CD14-positive monocyte (primary cell): ENCODE data around the gene B4GALT1. TPM values are rescaled to one million over a fixed set of nuclear protein-coding genes. Genes with fewer than 3 reads are reported as not detected.

Source experiments
- DNase-seq, 3 donors: peaks; one replicate each; pipeline ENCODE4 v3.0.0-alpha.2; 2011 to 2022
- H2AFZ ChIP-seq: 2 replicates; pipeline ENCODE4 v1.6.0; 2012; ENCODE audit warnings: mild to moderate bottlenecking, low read depth, low read length, inconsistent platforms; ENCODE audit not compliant: insufficient read depth, poor library complexity, severe bottlenecking
- H3K27ac ChIP-seq, 2 donors: 1 replicate in 1 of 2; 2 replicates in 1 of 2; pipeline ENCODE4 v1.5.1; 2012 to 2013; ENCODE audit warnings: low read length in 2 of 2, control low read depth in 1 of 2, inconsistent platforms in 1 of 2, low read depth in 1 of 2, mild to moderate bottlenecking in 1 of 2
- H3K27me3 ChIP-seq, 2 donors: one replicate each; pipeline versions ENCODE4 v1.6.0 to v1.6.1; 2011 to 2013; ENCODE audit warnings: low read length in 2 of 2; ENCODE audit not compliant: control insufficient read depth in 2 of 2, insufficient read depth in 2 of 2
- H3K36me3 ChIP-seq, 2 donors: replicated peaks in 1 of 2; 1 replicate in 1 of 2; 2 replicates in 1 of 2; pipeline versions ENCODE4 v1.5.1 to v1.6.1; 2012 to 2013; ENCODE audit warnings: low read length in 2 of 2, control low read depth in 1 of 2, inconsistent platforms in 1 of 2, mild to moderate bottlenecking in 1 of 2; ENCODE audit not compliant: insufficient read depth in 2 of 2, control insufficient read depth in 1 of 2
- H3K4me1 ChIP-seq, 2 donors: 1 replicate in 1 of 2; 2 replicates in 1 of 2; pipeline versions ENCODE4 v1.5.1 to v1.6.1; 2012 to 2013; ENCODE audit warnings: low read length in 2 of 2, control low read depth in 1 of 2, inconsistent platforms in 1 of 2, mild to moderate bottlenecking in 1 of 2, moderate library complexity in 1 of 2; ENCODE audit not compliant: insufficient read depth in 2 of 2, control insufficient read depth in 1 of 2
- H3K4me2 ChIP-seq: replicated peaks from 2 replicates; pipeline ENCODE3; 2012; ENCODE audit warnings: low read length, moderate library complexity, mild to moderate bottlenecking; ENCODE audit not compliant: poor library complexity, severe bottlenecking; ENCODE audit errors: extremely low read depth
- H3K4me3 ChIP-seq, 3 experiments: fragments of 200-600 bp in 1 of 3; sonication (generic) in 1 of 3; replicated peaks in 1 of 3; 1 replicate in 2 of 3; 2 replicates in 1 of 3; pipeline ENCODE4 v1.5.1; 2011 to 2013; ENCODE audit warnings: low read length in 3 of 3, mild to moderate bottlenecking in 3 of 3, control low read depth in 2 of 3, low read depth in 2 of 3, inconsistent platforms in 1 of 3, moderate library complexity in 1 of 3
- H3K79me2 ChIP-seq: 2 replicates; pipeline ENCODE4 v1.6.0; 2012; ENCODE audit warnings: mild to moderate bottlenecking, control low read depth, inconsistent platforms, low read length, moderate library complexity; ENCODE audit not compliant: insufficient read depth
- H3K9ac ChIP-seq: 2 replicates; pipeline ENCODE4 v1.6.0; 2017; ENCODE audit warnings: low read length, mild to moderate bottlenecking; ENCODE audit not compliant: insufficient read depth, poor library complexity, severe bottlenecking
- H3K9me3 ChIP-seq, 2 donors: replicated peaks in 1 of 2; 1 replicate in 1 of 2; 2 replicates in 1 of 2; pipeline versions ENCODE4 v1.5.1 to v1.6.1; 2012 to 2013; ENCODE audit warnings: low read length in 2 of 2, control low read depth in 1 of 2; ENCODE audit not compliant: control insufficient read depth in 1 of 2, insufficient read depth in 1 of 2
- H4K20me1 ChIP-seq: 2 replicates; pipeline ENCODE4 v1.6.0; 2012; ENCODE audit warnings: mild to moderate bottlenecking, low read length, control low read depth, moderate library complexity; ENCODE audit not compliant: insufficient read depth
- H3K27ac Mint-ChIP-seq, 7 donors: one replicate each; pipeline ENCODE4 v1.8.0; 2020; ENCODE audit warnings: mild to moderate bottlenecking in 7 of 7, mixed read lengths in 7 of 7, moderate library complexity in 6 of 7, inconsistent platforms in 2 of 7
- H3K27me3 Mint-ChIP-seq, 3 donors: one replicate each; pipeline ENCODE4 v1.8.0; 2021 to 2022; ENCODE audit warnings: low read depth in 3 of 3, mild to moderate bottlenecking in 3 of 3, mixed read lengths in 3 of 3, moderate library complexity in 3 of 3, inconsistent platforms in 1 of 3
- H3K36me3 Mint-ChIP-seq, 2 donors: one replicate each; pipeline ENCODE4 v1.8.0; 2020; ENCODE audit warnings: mixed read lengths in 2 of 2, inconsistent platforms in 1 of 2, mild to moderate bottlenecking in 1 of 2
- H3K4me1 Mint-ChIP-seq: one replicate; pipeline ENCODE4 v1.8.0; 2020; ENCODE audit warnings: mild to moderate bottlenecking, mixed read lengths
- H3K4me3 Mint-ChIP-seq, 2 donors: one replicate each; pipeline ENCODE4 v1.8.0; 2020; ENCODE audit warnings: mild to moderate bottlenecking in 2 of 2, mixed read lengths in 2 of 2, moderate library complexity in 1 of 2
- H3K9me3 Mint-ChIP-seq, 7 donors: one replicate each; pipeline ENCODE4 v1.8.0; 2020 to 2022; ENCODE audit warnings: mixed read lengths in 7 of 7, mild to moderate bottlenecking in 6 of 7, moderate library complexity in 6 of 7, inconsistent platforms in 2 of 7
- WGBS: methylation state at CpG from one replicate; pipeline ENCODE4 v1.1.5; 2013; ENCODE audit warnings: missing lambda C conversion rate; ENCODE audit not compliant: insufficient coverage; 5-methylcytosine and 5-hydroxymethylcytosine counted together
- intact Hi-C, 2 donors: fragments of 100-400 bp; cut with micrococcal nuclease; formaldehyde crosslinking; loops; one replicate each; pipeline versions ENCODE4 v1.15.0 to v1.15.1; 2023
- polyA plus RNA-seq, 3 donors: library from polyadenylated mRNA; depleted of rRNA in 1 of 3; unstranded in 2 of 3; stranded (reverse) in 1 of 3; fragments of 300-500 nt in 2 of 3; fragments of >200 nt in 1 of 3; fragmentation: Illumina TruSeq in 2 of 3; gene quantifications; 1 replicate in 2 of 3; 2 replicates in 1 of 3; pipeline ENCODE4 v1.2.3, GENCODE V29; 2012 to 2021
- TF ChIP-seq, protein P1 (sequence below): fragments of 200-600 bp; IDR thresholded peaks from one replicate; pipeline ENCODE4 v1.8.0; 2022; ENCODE audit warnings: antibody characterized with exemption, mild to moderate bottlenecking

Gene B4GALT1
- polyA plus RNA-seq, 3 donors, result 27.6 to 53.7 (median 38.6) TPM

DNA sequence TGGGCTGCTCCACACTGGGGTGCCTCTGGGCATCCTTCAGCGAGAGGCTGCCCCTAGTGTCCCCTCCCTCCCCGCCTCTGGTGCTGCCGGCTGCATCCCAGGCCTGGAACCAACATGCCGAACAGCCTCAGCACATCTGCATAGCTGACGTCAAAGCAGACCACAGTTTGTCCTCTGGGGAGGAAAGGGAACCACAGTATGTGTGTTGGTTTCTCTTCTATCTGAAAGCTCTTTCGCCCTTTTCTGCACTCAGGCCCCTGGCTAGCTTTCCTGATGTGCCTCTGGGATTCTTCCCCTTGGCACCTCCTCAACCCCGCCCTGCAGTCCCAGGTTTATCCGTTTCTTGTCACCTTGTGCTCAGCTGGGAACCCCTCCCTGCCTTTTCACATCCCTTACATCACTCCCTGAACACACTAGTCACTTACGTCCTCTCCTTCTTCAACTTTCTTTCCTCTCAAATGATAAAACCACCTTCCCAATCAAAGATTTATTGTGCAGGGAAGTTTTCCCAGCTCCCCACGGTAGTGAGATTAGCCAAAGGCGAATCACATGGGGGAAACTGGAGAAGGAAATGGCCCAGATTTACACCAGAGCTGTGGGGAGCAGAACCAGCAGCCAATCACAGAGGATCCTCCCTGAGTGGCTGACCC, 35.5 kb upstream of the B4GALT1 start:
- Histone ChIP-seq H3K36me3 (no peaks in the 10 kb centered on the region), H2AFZ (peak overlapping the region; percentile 64), H3K4me3 (peak overlapping the region in 1 of 3 experiments; percentile 2), H3K79me2 (no peaks in the 10 kb centered on the region), H3K9ac (no peak overlapping the region), H3K9me3 (no peaks in the 10 kb centered on the region), H3K27me3 (no peaks in the 10 kb centered on the region), H3K4me2 (peak overlapping the region; percentile 49), H3K4me1 (peaks cover 7 to 9% of the 10 kb centered on the region in 2 donors), H3K27ac (no peak overlapping the region), H4K20me1 (no peaks in the 10 kb centered on the region)
- Mint-ChIP-seq H3K36me3 (no peaks in the 10 kb centered on the region), H3K9me3 (peaks cover 0 to 3% (median 0%) of the 10 kb centered on the region in 7 donors), H3K27me3 (peaks cover 0 to 2% (median 2%) of the 10 kb centered on the region in 3 donors), H3K4me1 (peaks cover 12% of the 10 kb centered on the region), H3K27ac (peak overlapping the region in 4 of 7 donors; percentile 65 to 76 (median 66)), H3K4me3 (peak overlapping the region; percentile 66 to 72)
- TF ChIP-seq, protein P1, sequence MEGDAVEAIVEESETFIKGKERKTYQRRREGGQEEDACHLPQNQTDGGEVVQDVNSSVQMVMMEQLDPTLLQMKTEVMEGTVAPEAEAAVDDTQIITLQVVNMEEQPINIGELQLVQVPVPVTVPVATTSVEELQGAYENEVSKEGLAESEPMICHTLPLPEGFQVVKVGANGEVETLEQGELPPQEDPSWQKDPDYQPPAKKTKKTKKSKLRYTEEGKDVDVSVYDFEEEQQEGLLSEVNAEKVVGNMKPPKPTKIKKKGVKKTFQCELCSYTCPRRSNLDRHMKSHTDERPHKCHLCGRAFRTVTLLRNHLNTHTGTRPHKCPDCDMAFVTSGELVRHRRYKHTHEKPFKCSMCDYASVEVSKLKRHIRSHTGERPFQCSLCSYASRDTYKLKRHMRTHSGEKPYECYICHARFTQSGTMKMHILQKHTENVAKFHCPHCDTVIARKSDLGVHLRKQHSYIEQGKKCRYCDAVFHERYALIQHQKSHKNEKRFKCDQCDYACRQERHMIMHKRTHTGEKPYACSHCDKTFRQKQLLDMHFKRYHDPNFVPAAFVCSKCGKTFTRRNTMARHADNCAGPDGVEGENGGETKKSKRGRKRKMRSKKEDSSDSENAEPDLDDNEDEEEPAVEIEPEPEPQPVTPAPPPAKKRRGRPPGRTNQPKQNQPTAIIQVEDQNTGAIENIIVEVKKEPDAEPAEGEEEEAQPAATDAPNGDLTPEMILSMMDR, result no peak
- DNase-seq, result peak; percentile 12 to 33 (median 15)
- intact Hi-C loops, result no loop called here
- 40% methylated on average over 7 of the region's 11 CpGs for WGBS

DNA sequence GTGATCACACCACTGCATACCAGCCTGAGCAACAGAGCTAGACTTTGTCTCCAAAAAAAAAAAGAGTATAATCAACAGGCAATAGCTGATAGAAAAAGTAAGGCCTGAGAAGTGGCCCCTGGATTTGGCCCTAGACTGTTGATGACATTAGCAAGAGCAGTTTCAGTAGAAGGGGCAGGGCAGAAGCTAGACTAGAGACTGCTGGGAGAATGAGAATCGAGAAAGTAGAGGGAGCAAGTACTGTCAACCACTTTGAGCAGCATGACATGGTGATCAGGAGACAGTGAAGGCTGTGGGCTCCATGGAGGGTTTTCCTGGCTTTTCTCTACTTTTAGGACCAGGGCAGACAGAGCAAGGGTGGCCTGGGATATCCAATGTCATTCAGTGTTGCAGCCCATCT, 34.9 kb upstream of the B4GALT1 start:
- TF ChIP-seq, protein P1, result no peak
- Mint-ChIP-seq H3K27ac (peak overlapping the region in 2 of 7 donors; percentile 8 to 12), H3K4me3 (no peak overlapping the region), H3K36me3 (no peaks in the 10 kb centered on the region), H3K9me3 (no peaks in the 10 kb centered on the region), H3K4me1 (peaks cover 12% of the 10 kb centered on the region), H3K27me3 (peaks cover 0 to 2% (median 2%) of the 10 kb centered on the region in 3 donors)
- H3K9me3 ChIP-seq, result no peaks in the 10 kb centered on the region
- no peaks in the 10 kb centered on the region for H3K79me2 ChIP-seq
- H4K20me1 ChIP-seq, result no peaks in the 10 kb centered on the region
- peaks cover 7 to 9% of the 10 kb centered on the region in 2 donors for H3K4me1 ChIP-seq
- H3K9ac ChIP-seq, result no peak overlapping the region
- no peak overlapping the region for H3K27ac ChIP-seq
- H3K27me3 ChIP-seq, result no peaks in the 10 kb centered on the region
- no peak overlapping the region for H3K4me3 ChIP-seq
- H3K36me3 ChIP-seq, result no peaks in the 10 kb centered on the region
- no peak for DNase-seq
- no peak overlapping the region for H3K4me2 ChIP-seq
- intact Hi-C loops, result no loop called here
- 92% methylated on average over 1 of the region's 1 CpG for whole genome bisulfite sequencing
- H2AFZ ChIP-seq, result no peak overlapping the region
